ENCODE results near the gene LIPM.
A peak's percentile ranks its signal among the peaks of the same experiment; 100 is the strongest.

Gene LIPM

GRCh38 chr10:88809621-88810020 is 7.1 kb downstream of the LIPM start:
- TF ChIP-seq CTCF (IDR thresholded peaks at IDR 0.05; ENCODE audit: insufficient read depth, low read depth, low read length, missing control alignments), result no peak
- no peak overlapping the region for H3K4me3 ChIP-seq (ENCODE audit: low read depth, low read length)
- DNase-seq (ENCODE audit: low read depth), result no peak

- H3K4me3 ChIP-seq (ENCODE audit: low read depth, low read length), result no peak overlapping the region
- peak; percentile 73 for TF ChIP-seq CTCF (IDR thresholded peaks at IDR 0.05; ENCODE audit: insufficient read depth, low read depth, low read length, missing control alignments)
- DNase-seq (ENCODE audit: low read depth), result peak; percentile 78
Observed at GRCh38 chr10:88810196-88810961, 7.8 kb downstream of the LIPM start.

- H3K4me3 ChIP-seq (ENCODE audit: low read depth, low read length), result no peak overlapping the region
- no peak for TF ChIP-seq CTCF (IDR thresholded peaks at IDR 0.05; ENCODE audit: insufficient read depth, low read depth, low read length, missing control alignments)
- no peak for DNase-seq (ENCODE audit: low read depth)
Observed at GRCh38 chr10:88813200-88813599, 10.7 kb downstream of the LIPM start.

GRCh38 chr10:88819290-88819689 is 16.8 kb downstream of the LIPM start:
- no peak for DNase-seq (ENCODE audit: low read depth)
- TF ChIP-seq CTCF (IDR thresholded peaks at IDR 0.05; ENCODE audit: insufficient read depth, low read depth, low read length, missing control alignments), result no peak
- H3K4me3 ChIP-seq (ENCODE audit: low read depth, low read length), result no peak overlapping the region

GRCh38 chr10:88820748-88821401 is 18.3 kb downstream of the LIPM start:
- DNase-seq (ENCODE audit: low read depth), result no peak
- H3K4me3 ChIP-seq (ENCODE audit: low read depth, low read length), result no peak overlapping the region
- TF ChIP-seq CTCF (IDR thresholded peaks at IDR 0.05; ENCODE audit: insufficient read depth, low read depth, low read length, missing control alignments), result no peak

- DNase-seq (ENCODE audit: low read depth), result no peak
- TF ChIP-seq CTCF (IDR thresholded peaks at IDR 0.05; ENCODE audit: insufficient read depth, low read depth, low read length, missing control alignments), result no peak
- no peak overlapping the region for H3K4me3 ChIP-seq (ENCODE audit: low read depth, low read length)
Observed at GRCh38 chr10:88826388-88826787, 23.9 kb downstream of the LIPM start.
